HG03565 (cell line): Measurements from ENCODE around the gene RFTN2.
"Not testable (repeated sequence)": the region's sequence is repeated elsewhere in the genome, so short reads cannot be mapped to it uniquely, and the experiment has no call there.

ENCODE experiments used
- ATAC-seq: cut with Tn5 transposase; IDR thresholded peaks from one replicate; pipeline ENCODE4 v1.9.1; 2021; ENCODE audit warnings: mild to moderate bottlenecking, moderate library complexity; ENCODE audit not compliant: unreplicated experiment

Gene RFTN2

GRCh38 chr2:197675246-197675645, at the start of gene RFTN2:
RFTN2 (minus strand) TSS chr2:197675587; CDS start chr2:197675458, 129 bp downstream.
- ATAC-seq: no peak

GRCh38 chr2:197717863-197718262, 42.5 kb upstream of the RFTN2 start:
- no peak for ATAC-seq

DNA sequence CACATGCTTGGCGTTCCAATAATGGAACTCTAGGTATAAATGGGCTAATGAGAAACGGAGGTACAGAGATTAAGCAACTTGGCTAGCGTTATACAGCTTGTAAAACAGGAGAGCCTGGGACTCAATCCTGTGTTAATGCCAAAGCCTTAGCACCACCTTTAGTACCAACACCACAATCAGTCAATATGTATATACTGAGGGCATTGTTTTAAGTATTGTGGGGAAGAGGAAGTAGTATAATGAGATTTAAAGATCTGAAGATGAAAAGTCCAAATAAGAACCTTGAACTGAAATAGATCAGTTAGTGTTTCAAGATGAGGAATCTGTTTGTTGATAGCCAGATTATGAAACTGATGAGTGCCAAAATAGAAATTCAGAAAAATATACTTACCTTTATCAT, 37.9 kb upstream of the RFTN2 start:
- no peak for ATAC-seq

DNA sequence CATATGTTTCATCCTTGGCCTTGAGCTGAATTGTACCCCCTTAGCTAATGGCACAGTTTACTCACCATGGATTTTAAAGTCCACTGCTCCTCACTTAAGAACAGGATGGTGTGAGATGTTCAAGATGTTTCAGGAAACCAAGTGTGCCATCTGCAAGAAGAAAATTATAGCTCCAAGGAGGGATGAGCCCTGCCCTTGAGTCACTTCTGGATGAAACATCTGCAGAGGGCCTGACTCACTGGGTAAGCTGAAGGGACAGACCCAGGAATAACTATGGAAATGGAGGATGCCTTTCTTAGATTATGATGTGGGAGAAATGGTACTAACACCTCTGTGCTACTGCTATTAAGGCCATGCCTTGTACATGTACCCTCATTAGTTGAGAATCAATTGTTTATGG, 36.2 kb upstream of the RFTN2 start:
- ATAC-seq: no peak

DNA sequence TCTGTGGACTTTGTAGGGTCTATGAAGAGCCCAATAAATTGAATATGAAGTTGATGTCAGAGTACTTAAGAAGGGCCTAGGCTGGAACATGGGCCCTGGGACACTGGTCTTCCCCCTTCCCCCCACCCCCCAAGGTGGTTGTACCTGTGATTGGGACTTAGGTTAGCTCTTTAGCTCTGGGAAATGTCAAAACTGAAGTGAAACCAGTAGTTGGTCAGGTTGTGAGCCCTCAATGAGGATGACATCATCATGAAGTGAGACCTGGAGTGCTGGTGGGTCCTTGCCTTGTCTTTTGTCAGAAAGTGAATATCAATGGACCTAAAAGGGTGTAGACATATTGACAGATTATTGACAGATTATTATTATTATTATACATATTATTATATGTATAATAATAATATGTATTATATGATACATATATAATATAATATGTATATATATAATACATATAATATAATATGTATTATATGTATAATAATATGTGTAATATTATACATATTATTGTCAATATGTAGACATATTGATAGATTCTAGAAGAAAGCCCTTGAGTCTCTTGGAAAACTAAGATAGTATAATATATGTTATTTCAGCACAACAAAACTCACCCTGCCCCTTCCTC, 35.1 kb upstream of the RFTN2 start:
- peak; percentile 82 for ATAC-seq

- not testable (repeated sequence) for ATAC-seq
These were observed 33.8 kb upstream of the RFTN2 start for GRCh38 chr2:197709140-197709539.

- no peak for ATAC-seq
These were observed 32.9 kb upstream of the RFTN2 start for GRCh38 chr2:197708331-197708730.

DNA sequence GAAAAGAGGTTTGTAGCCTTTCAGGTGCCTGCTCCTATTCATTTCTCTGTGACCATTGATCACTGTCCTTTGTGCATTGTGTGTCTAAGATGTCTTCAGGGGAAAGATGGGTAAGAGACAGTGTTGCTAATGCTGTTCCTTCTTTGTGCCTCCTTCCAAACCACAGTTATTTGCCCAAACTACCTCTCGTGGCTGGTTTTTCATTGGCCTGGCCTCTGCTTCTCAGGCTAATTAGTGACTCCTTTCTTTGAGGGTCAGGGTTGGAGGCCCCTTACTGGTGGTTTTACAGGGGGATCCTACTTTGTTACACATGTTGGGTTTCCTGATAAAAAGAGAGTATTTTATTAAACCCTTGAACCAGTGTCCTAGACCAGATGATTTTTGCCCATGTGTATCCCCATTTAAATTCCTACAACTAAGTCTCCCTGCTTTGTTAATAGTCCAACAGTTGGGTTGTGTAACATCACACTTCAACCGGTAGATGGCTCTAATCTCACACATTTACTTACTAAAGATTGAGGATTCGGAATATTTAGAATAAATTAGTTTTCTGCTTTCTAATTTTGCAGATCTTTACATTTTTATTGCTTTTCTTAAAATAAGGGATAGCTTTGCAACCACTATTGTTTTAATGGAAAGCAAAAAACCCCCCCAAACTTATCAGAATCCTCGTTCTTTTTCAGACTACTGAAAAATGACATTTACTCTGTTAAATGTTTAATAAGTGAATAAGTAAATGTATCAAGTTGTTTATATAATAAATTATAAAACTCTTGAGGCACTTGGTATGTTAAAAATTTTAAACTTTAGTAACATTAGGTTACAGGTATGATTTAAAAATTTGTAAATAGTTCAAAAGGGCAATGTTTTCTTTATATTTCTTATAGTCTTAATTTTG, 32.2 kb upstream of the RFTN2 start:
- no peak for ATAC-seq

DNA sequence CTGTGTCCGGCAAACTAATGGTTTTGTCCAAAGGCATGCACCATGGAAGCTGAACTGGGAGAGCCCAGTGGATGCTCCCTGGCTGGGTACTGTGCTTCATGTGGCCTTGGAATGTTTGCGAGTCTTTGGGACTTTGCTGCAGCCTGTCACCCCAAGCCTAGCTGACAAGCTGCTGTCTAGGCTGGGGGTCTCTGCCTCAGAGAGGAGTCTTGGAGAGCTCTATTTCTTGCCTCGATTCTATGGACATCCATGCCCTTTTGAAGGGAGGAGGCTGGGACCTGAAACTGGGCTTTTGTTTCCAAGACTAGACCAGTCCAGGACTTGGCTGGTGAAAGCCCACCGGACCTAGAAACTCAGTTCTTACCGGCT, 31.4 kb upstream of the RFTN2 start:
- ATAC-seq: no peak

DNA sequence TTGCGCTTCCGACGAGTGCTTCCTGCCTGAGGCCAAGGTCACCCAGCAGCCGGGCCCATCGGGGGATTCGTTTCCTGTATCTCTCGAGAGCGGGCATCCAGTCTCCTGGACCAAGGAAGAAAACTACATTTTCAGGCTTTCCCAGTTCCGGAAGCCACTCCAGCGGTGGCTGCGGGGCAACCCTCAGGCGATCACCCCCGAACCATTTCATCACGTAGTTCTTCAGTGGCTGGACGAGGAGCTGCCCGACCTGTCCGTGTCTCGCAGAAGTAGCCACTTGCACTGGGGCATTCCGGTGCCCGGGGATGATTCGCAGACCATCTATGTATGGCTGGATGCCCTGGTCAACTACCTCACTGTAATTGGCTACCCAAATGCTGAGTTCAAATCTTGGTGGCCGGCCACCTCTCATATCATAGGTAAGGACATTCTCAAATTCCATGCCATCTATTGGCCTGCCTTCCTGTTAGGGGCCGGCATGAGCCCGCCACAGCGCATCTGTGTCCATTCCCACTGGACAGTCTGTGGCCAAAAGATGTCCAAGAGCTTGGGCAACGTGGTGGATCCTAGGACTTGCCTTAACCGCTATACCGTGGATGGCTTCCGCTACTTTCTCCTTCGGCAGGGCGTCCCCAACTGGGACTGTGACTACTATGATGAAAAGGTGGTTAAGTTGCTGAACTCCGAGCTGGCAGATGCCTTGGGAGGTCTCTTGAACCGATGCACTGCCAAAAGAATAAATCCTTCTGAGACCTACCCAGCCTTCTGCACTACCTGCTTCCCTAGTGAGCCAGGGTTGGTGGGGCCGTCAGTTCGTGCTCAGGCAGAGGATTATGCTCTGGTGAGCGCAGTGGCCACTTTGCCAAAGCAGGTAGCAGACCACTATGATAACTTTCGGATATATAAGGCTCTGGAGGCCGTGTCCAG, 30.8 kb upstream of the RFTN2 start:
- ATAC-seq: no peak

DNA sequence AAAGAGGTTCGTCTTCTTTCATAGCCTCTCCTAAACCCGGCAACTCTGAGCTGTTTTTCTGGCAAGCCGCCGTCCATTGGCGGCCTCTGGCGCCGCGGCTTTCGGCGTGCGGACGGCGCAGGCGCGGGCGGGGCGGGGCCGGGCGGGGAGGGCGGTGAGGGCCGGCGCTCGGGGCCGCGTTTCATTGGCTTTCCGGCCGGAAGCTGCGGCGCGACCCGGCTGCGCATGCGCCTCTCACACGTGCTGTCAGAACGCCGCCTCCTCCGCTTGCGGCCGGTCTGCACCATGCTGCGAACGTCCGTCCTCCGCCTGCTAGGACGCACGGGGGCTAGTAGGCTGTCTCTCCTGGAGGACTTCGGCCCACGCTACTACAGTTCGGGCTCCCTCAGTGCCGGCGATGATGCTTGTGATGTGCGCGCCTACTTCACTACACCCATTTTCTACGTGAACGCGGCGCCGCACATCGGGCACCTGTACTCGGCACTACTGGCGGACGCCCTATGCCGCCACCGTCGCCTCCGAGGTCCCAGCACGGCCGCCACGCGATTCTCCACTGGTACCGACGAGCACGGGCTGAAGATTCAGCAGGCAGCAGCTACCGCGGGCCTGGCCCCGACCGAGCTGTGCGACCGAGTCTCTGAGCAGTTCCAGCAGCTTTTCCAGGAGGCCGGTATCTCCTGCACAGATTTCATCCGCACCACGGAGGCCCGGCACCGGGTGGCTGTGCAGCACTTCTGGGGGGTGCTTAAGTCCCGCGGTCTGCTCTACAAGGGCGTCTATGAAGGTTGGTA, 29.9 kb upstream of the RFTN2 start, which contains the start of gene MARS2:
TSS of gene MARS2 (plus strand) at position 249 of the 791 bp plus-strand sequence. CDS start at position 286, 37 bp downstream.
- ATAC-seq: peak; percentile 73

DNA sequence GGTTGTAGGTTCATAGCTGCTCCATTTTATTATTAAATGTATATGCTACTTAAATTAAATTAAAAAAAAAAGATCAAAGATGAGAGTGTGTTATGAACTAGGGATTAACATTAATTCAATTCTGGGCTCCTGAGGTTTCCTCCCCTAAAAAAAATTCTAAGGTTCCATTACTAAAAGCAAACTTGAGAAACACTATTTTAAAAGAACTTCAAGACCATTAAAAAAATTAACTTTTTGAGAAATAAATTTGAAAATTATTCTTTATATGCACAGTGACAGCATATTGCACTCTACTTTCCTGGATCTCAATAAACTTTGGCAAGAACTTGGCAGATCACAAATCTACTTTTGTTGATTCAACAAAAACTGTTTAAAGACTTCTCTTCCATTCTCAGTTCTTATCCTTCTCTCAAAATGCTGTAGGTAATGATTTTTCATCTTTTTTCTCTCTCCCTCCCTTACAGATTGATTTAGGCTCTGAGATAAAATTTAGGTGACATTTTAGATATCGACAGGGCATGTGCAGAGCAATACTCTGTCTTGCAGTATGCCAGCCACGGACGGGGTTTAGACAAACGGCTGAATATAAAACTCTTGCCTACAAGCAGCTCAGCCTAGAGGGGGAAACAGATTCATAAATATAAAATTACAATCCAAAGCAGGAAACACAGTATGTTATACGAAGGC, 29.2 kb upstream of the RFTN2 start:
- peak; percentile 26 for ATAC-seq

- no peak for ATAC-seq
These were observed 25.6 kb upstream of the RFTN2 start for GRCh38 chr2:197700960-197701359.

- not testable (repeated sequence) for ATAC-seq
These were observed 24.3 kb upstream of the RFTN2 start for GRCh38 chr2:197699724-197700123.

- ATAC-seq: not testable (repeated sequence)
These were observed 21.2 kb upstream of the RFTN2 start for GRCh38 chr2:197696571-197696970.

DNA sequence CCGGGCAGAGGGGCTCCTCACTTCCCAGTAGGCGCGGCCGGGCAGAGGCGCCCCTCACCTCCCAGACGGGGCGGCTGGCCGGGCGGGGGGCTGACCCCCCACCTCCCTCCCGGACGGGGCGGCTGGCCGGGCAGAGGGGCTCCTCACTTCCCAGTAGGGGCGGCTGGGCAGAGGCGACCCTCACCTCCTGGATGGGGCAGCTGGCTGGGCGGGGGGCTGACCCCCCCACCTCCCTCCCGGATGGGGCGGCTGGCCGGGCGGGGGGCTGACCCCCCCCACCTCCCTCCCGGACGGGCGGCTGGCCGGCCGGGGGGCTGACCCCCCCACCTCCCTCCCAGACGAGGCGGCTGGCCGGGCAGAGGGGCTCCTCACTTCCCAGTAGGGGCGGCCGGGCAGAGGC, 20.6 kb upstream of the RFTN2 start:
- ATAC-seq: not testable (repeated sequence)

DNA sequence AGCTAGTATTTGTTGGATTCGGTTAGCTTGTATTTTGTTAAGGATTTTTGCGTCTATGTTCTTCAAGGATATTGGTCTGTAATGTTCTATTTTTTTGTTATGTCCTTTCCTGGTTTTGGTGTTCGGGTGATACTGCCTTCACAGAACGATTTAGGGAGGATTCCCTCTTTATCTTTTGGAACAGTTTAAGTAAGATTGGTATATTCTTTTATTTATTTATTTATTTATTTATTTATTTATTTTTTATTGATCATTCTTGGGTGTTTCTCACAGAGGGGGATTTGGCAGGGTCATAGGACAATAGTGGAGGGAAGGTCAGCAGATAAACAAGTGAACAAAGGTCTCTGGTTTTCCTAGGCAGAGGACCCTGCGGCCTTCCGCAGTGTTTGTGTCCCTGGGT, 19.8 kb upstream of the RFTN2 start:
- not testable (repeated sequence) for ATAC-seq

DNA sequence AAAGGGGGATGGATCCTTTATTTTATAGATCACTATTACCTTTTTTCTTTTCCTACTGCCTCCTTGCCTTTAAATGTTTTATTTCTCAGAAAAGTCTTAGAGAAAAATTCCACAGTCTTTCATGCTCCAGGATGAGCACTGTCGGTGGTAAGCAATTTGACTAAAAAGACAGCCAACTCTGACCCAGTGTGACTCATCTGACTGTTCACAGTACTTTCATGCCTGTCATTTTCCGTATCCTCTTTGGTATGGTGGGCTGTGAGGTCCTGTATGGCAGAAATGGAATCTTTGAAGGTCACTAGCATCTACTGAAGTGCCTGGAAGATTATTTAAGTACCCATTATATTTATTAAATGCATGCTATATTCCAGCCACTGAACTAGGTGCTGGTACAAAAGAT, 2.1 kb upstream of the RFTN2 start:
- ATAC-seq: no peak

GRCh38 chr2:197677056-197677455, 1.7 kb upstream of the RFTN2 start:
- ATAC-seq: no peak

DNA sequence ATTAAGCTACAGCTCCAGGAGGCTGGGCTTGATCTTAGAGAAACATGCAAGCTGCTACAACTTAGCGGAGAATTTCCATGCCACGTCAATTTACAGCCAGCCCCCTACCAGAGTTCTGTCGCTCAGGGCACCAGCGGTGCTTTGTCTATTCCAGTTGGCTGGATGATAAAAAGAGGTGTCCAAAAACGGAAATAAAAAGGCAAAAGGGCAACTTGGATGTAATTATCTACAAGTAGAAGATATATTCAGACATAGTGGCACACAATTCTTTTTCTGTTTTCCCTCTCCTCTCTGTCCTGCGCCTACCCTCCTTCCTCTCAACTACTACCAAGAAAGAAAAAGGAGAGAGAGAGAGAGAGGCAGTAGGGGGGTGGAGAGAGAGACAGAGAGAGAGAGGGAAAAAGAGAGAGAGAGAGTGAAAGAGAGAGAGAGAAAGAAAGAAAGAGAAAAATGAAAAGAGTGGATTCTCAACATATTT, 363 bp upstream of the RFTN2 start:
- no peak for ATAC-seq
